H1 (cell line): ENCODE results near the gene PDE1C. TPM values are rescaled to one million over a fixed set of nuclear protein-coding genes. Genes with fewer than 3 reads are reported as not detected.

Source experiments
- CTCF ChIA-PET: fragments of 300-600 bp; sonication (Branson Sonifier 250); formaldehyde crosslinking; loops from one replicate; lab custom pipeline; 2021; ENCODE audit not compliant: partially characterized antibody; lab: Charles Lee
- POLR2A ChIA-PET: fragments of 300-600 bp; sonication (Branson Sonifier 250); formaldehyde crosslinking; loops from one replicate; lab custom pipeline; 2021; ENCODE audit warnings: inconsistent platforms; ENCODE audit not compliant: partially characterized antibody; lab: Charles Lee
- DNase-seq, 2 experiments: peaks; one replicate each; pipeline versions ENCODE4 v3.0.0 to v3.0.0-alpha.2; 2010 to 2022; ENCODE audit warnings: low spot score in 2 of 2, low read depth in 1 of 2, mixed read lengths in 1 of 2
- FAIRE-seq: peaks from 2 replicates; lab custom pipeline; 2011; peaks lifted over from hg19 to GRCh38; lab: Jason Lieb, UNC
- H2AFZ ChIP-seq: 2 replicates; pipeline ENCODE4 v1.8.1; 2012; ENCODE audit warnings: low read length, inconsistent platforms
- H2AK5ac ChIP-seq: 2 replicates; pipeline ENCODE4 v1.6.1; 2013; ENCODE audit warnings: low read depth, low read length
- H2BK120ac ChIP-seq: replicated peaks from 2 replicates; pipeline ENCODE3; 2013; ENCODE audit warnings: low read depth, low read length, inconsistent platforms
- H2BK12ac ChIP-seq: 2 replicates; pipeline ENCODE4 v1.6.1; 2013; ENCODE audit warnings: low read depth, low read length
- H2BK15ac ChIP-seq: 2 replicates; pipeline ENCODE4 v1.6.1; 2013; ENCODE audit warnings: low read length
- H2BK20ac ChIP-seq: 2 replicates; pipeline ENCODE4 v1.6.1; 2013; ENCODE audit warnings: low read length
- H2BK5ac ChIP-seq: 2 replicates; pipeline ENCODE4 v1.6.1; 2013; ENCODE audit warnings: low read depth, low read length
- H3K14ac ChIP-seq: 2 replicates; pipeline ENCODE4 v1.6.1; 2013; ENCODE audit warnings: inconsistent platforms; ENCODE audit not compliant: insufficient read length
- H3K18ac ChIP-seq: 2 replicates; pipeline ENCODE4 v1.6.1; 2013; ENCODE audit warnings: low read length; ENCODE audit errors: extremely low read depth
- H3K23ac ChIP-seq: 2 replicates; pipeline ENCODE4 v1.6.1; 2013; ENCODE audit warnings: inconsistent platforms; ENCODE audit not compliant: insufficient read length
- H3K23me2 ChIP-seq: 2 replicates; pipeline ENCODE4 v1.6.1; 2013; ENCODE audit warnings: low read depth, low read length
- H3K27ac ChIP-seq: 2 replicates; pipeline ENCODE4 v1.6.1; 2011; ENCODE audit warnings: low read depth, low read length, inconsistent platforms
- H3K27me3 ChIP-seq, 4 experiments: replicated peaks in 1 of 4; 1 replicate in 1 of 4; 2 replicates in 3 of 4; pipeline versions ENCODE4 v1.6.1 to v1.8.1; 2011 to 2013; ENCODE audit warnings: low read length in 3 of 4, mild to moderate bottlenecking in 3 of 4, inconsistent platforms in 2 of 4, mixed read lengths in 2 of 4, moderate library complexity in 1 of 4; ENCODE audit not compliant: control insufficient read depth in 3 of 4, insufficient read depth in 3 of 4; ENCODE audit errors: extremely low read depth in 1 of 4
- H3K36me3 ChIP-seq, 4 experiments: 2 replicates each; pipeline versions ENCODE4 v1.6.1 to v1.8.1; 2011 to 2013; ENCODE audit warnings: mild to moderate bottlenecking in 4 of 4, low read length in 3 of 4, moderate library complexity in 2 of 4, control low read depth in 1 of 4, inconsistent platforms in 1 of 4; ENCODE audit not compliant: insufficient read depth in 4 of 4, control insufficient read depth in 2 of 4
- H3K4ac ChIP-seq: replicated peaks from 2 replicates; pipeline ENCODE3; 2013; ENCODE audit warnings: low read length, low read depth, mixed read lengths, inconsistent platforms; ENCODE audit not compliant: insufficient read length
- H3K4me1 ChIP-seq, 4 experiments: replicated peaks in 1 of 4; 1 replicate in 1 of 4; 2 replicates in 3 of 4; pipeline versions ENCODE4 v1.6.1 to v1.8.1; 2011 to 2013; ENCODE audit warnings: low read length in 3 of 4, inconsistent platforms in 2 of 4, mixed read lengths in 1 of 4; ENCODE audit not compliant: insufficient read depth in 4 of 4, control insufficient read depth in 3 of 4
- H3K4me2 ChIP-seq, 2 experiments: 2 replicates each; pipeline versions ENCODE4 v1.6.1 to v1.8.1; 2011 to 2013; ENCODE audit warnings: low read depth in 2 of 2, low read length in 2 of 2, control low read depth in 1 of 2, inconsistent platforms in 1 of 2, mild to moderate bottlenecking in 1 of 2; ENCODE audit not compliant: insufficient read depth in 1 of 2
- H3K4me3 ChIP-seq, 4 experiments: fragments of 200-600, 300-600 bp in 1 of 4; sonication (generic), shearing (Covaris generic), sonication (Bioruptor Twin) in 1 of 4; 2 replicates each; pipeline versions ENCODE4 v1.5.1 to v1.8.1; 2011 to 2016; ENCODE audit warnings: low read length in 4 of 4, low read depth in 3 of 4, control low read depth in 2 of 4, inconsistent platforms in 2 of 4, mild to moderate bottlenecking in 2 of 4, mixed read lengths in 1 of 4, moderate library complexity in 1 of 4; ENCODE audit not compliant: insufficient read depth in 2 of 4; ENCODE audit errors: extremely low read depth in 1 of 4
- H3K56ac ChIP-seq: replicated peaks from 2 replicates; pipeline ENCODE3; 2013; ENCODE audit warnings: low read depth, mild to moderate bottlenecking, mixed read lengths, low read length, inconsistent platforms; ENCODE audit not compliant: insufficient read length
- H3K79me1 ChIP-seq: 2 replicates; pipeline ENCODE4 v1.6.1; 2013; ENCODE audit warnings: low read depth, low read length, control low read depth
- H3K79me2 ChIP-seq, 2 experiments: 2 replicates each; pipeline versions ENCODE4 v1.6.1 to v1.8.1; 2012 to 2013; ENCODE audit warnings: low read length in 2 of 2, mild to moderate bottlenecking in 2 of 2, inconsistent platforms in 1 of 2; ENCODE audit not compliant: insufficient read depth in 2 of 2, control insufficient read depth in 1 of 2
- H3K9ac ChIP-seq, 4 experiments: replicated peaks in 1 of 4; 1 replicate in 1 of 4; 2 replicates in 3 of 4; pipeline versions ENCODE4 v1.6.1 to v1.8.1; 2011 to 2013; ENCODE audit warnings: low read depth in 3 of 4, low read length in 3 of 4, control low read depth in 2 of 4, mild to moderate bottlenecking in 2 of 4, moderate library complexity in 2 of 4, inconsistent platforms in 1 of 4; ENCODE audit errors: extremely low read depth in 1 of 4
- H3K9me3 ChIP-seq, 2 experiments: 2 replicates each; pipeline versions ENCODE4 v1.6.1 to v1.8.1; 2012 to 2013; ENCODE audit warnings: mild to moderate bottlenecking in 2 of 2, moderate library complexity in 2 of 2, control low read depth in 1 of 2, inconsistent platforms in 1 of 2, low read depth in 1 of 2, low read length in 1 of 2, mixed read lengths in 1 of 2; ENCODE audit not compliant: insufficient read depth in 2 of 2
- H4K20me1 ChIP-seq, 2 experiments: replicated peaks in 1 of 2; 2 replicates each; pipeline versions ENCODE3 to v1.8.1; 2011 to 2013; ENCODE audit warnings: inconsistent platforms in 2 of 2, low read length in 2 of 2, mild to moderate bottlenecking in 1 of 2; ENCODE audit not compliant: insufficient read depth in 2 of 2, control insufficient read depth in 1 of 2
- H4K5ac ChIP-seq: 2 replicates; pipeline ENCODE4 v1.6.1; 2013; ENCODE audit warnings: low read length, low read depth, mixed read lengths, inconsistent platforms; ENCODE audit not compliant: insufficient read length
- H4K8ac ChIP-seq: 2 replicates; pipeline ENCODE4 v1.8.0; 2013; ENCODE audit warnings: mild to moderate bottlenecking, moderate library complexity, low read length, inconsistent platforms; ENCODE audit not compliant: insufficient read depth; ENCODE audit errors: extremely low read depth
- H4K91ac ChIP-seq: replicated peaks from 2 replicates; pipeline ENCODE3; 2013; ENCODE audit warnings: low read length, mixed read lengths, inconsistent platforms; ENCODE audit not compliant: insufficient read length
- BRCA1 ChIP-seq: IDR thresholded peaks from 2 replicates; pipeline ENCODE4 v1.6.1; 2012; ENCODE audit warnings: low read depth, low read length, improper control_type of control experiment
- KDM5A ChIP-seq: fragments of 200-600 bp; IDR thresholded peaks from 2 replicates; pipeline ENCODE4 v1.7.1; 2012; ENCODE audit warnings: mild to moderate bottlenecking, low read length, inconsistent platforms, mixed read lengths
- SAP30 ChIP-seq: fragments of 300-600 bp; sonication (generic); IDR thresholded peaks from 2 replicates; pipeline ENCODE4 v1.7.1; 2012; ENCODE audit warnings: low read length, moderate library complexity, mild to moderate bottlenecking, inconsistent platforms; ENCODE audit not compliant: insufficient read depth, insufficient replicate concordance
- SIX5 ChIP-seq: IDR thresholded peaks from 2 replicates; pipeline ENCODE4 v1.6.1; 2011; ENCODE audit warnings: mild to moderate bottlenecking, low read depth, low read length
- WGBS, 2 experiments: shearing (Covaris generic) in 1 of 2; methylation state at CpG; one replicate each; pipeline versions ENCODE4 v1.1.6 to v1.1.7; 2013 to 2015; ENCODE audit warnings: low lambda C conversion rate in 2 of 2, mixed read lengths in 2 of 2, inconsistent platforms in 1 of 2, low coverage in 1 of 2, missing lambda C conversion rate in 1 of 2; ENCODE audit not compliant: insufficient replicate concordance in 2 of 2, insufficient coverage in 1 of 2, insufficient read length in 1 of 2; ENCODE audit errors: extremely low coverage in 1 of 2, missing lambda C conversion rate in 1 of 2; 5-methylcytosine and 5-hydroxymethylcytosine counted together
- polyA plus RNA-seq, 7 experiments: library from polyadenylated mRNA; depleted of rRNA in 3 of 7; stranded (reverse) in 5 of 7; unstranded in 2 of 7; fragments of >200 nt in 5 of 7; fragments of 200-250 nt in 2 of 7; gene quantifications; 1 replicate in 5 of 7; 2 replicates in 1 of 7; 4 replicates in 1 of 7; pipeline versions ENCODE4 v1.2.1 to v1.2.3, GENCODE V29; 2011 to 2013; ENCODE audit warnings: missing spikeins in 2 of 7, mixed read lengths in 2 of 7
- total RNA-seq: library from RNA; stranded (reverse); fragmentation: NEBNext Ultra II Directional; extraction: Animal tissue kit (Norgen Biotek cat#: 25700); gene quantifications from 2 replicates; pipeline ENCODE4 v1.2.1, GENCODE V29; 2021

PDE1C gene
- total and polyA plus RNA-seq, 2 of the 8 experiments (the other 6 are each of a cell fraction or from before 2014, with no cell fraction given), result 0.11 to 1.1 TPM

- ChIA-PET POLR2A (no interaction called here), CTCF (interaction anchor here (0.6 to 1.4 kb wide), 2 partner anchors 13 to 88 kb away, joined by 3 to 7 read pairs; no protein-coding TSS in a partner anchor)
- WGBS, 2 experiments, result 89% methylated on average over 4 of the region's 4 CpGs; no CpG with 5 or more reads in 1 of the 2 experiments
- no peak overlapping the region for H3K23ac ChIP-seq
- no peak overlapping the region for H3K18ac ChIP-seq
- H3K27ac ChIP-seq, result no peak overlapping the region
- H2BK120ac ChIP-seq, result no peak overlapping the region
- no peaks in the 10 kb centered on the region for H3K36me3 ChIP-seq
- no peak overlapping the region for H2BK12ac ChIP-seq
- H2BK15ac ChIP-seq, result no peak overlapping the region
- no peaks in the 10 kb centered on the region; the same call in 1 of the 2 replicates for H3K23me2 ChIP-seq
- no peak overlapping the region for H2BK20ac ChIP-seq
- no peaks in the 10 kb centered on the region for H3K9me3 ChIP-seq
- no peak overlapping the region for H4K8ac ChIP-seq
- TF ChIP-seq BRCA1 (no peak), SAP30 (no peak), KDM5A (no peak), SIX5 (no peak)
- H3K4ac ChIP-seq, result no peak overlapping the region
- H3K4me1 ChIP-seq, result no peaks in the 10 kb centered on the region
- H3K79me1 ChIP-seq, result no peaks in the 10 kb centered on the region
- no peak for FAIRE-seq
- H4K20me1 ChIP-seq, result no peaks in the 10 kb centered on the region
- H3K79me2 ChIP-seq, result no peaks in the 10 kb centered on the region
- DNase-seq, result no peak
- no peak overlapping the region for H2BK5ac ChIP-seq
- no peak overlapping the region for H3K14ac ChIP-seq
- no peak overlapping the region for H3K9ac ChIP-seq
- peaks cover 0 to 7% (median 5%) of the 10 kb centered on the region in 4 experiments; a peak in 3 of 7 replicates for H3K27me3 ChIP-seq
- H4K5ac ChIP-seq, result no peak overlapping the region
- no peak overlapping the region for H2AK5ac ChIP-seq
- no peak overlapping the region for H3K4me3 ChIP-seq
- no peak overlapping the region for H2AFZ ChIP-seq
- H4K91ac ChIP-seq, result no peak overlapping the region
- no peak overlapping the region for H3K56ac ChIP-seq
- H3K4me2 ChIP-seq, result no peak overlapping the region
Measured at GRCh38 chr7:31850601-31851000, 219.6 kb downstream of the PDE1C start.
